ENCODE results near the gene HTR4.

- TF ChIP-seq CTCF (IDR thresholded peaks at IDR 0.05) (no peak), POLR2AphosphoS5 (IDR thresholded peaks at IDR 0.05) (no peak), POLR2A (IDR thresholded peaks at IDR 0.05) (no peak)
Observed at GRCh38 chr5:148681157-148682057, 27.1 kb upstream of the HTR4 start.

Measured in sigmoid colon (tissue), 4 donors.